ENCODE results near the gene WDR37.

The WDR37 gene

GRCh38 chr10:1074052-1074747, 18.0 kb downstream of the WDR37 start:
- Histone ChIP-seq H3K23ac (ENCODE audit: low read length in 2 of 2) (no peak overlapping the region), H2AK5ac (ENCODE audit: low read length, severe bottlenecking) (no peak overlapping the region), H2BK12ac (ENCODE audit: low read length in 2 of 2) (no peak overlapping the region), H4K91ac (ENCODE audit: low read length) (peak overlapping the region; percentile 14), H3K9me3 (ENCODE audit: control insufficient read depth, low read length) (no peaks in the 10 kb centered on the region), H3K4ac (ENCODE audit: low read depth in 1 of 2, low read length in 2 of 2) (no peak overlapping the region), H3K9ac (ENCODE audit: low read length) (no peak overlapping the region), H3K18ac (ENCODE audit: low read depth in 1 of 2, low read length in 2 of 2) (no peak overlapping the region), H3K4me2 (ENCODE audit: low read length, poor library complexity, severe bottlenecking) (no peak overlapping the region), H3K27ac (ENCODE audit: low read length, poor library complexity, severe bottlenecking) (no peak overlapping the region), H3K79me1 (replicated peaks; ENCODE audit: low read length, poor library complexity, severe bottlenecking) (peaks cover 25% of the 10 kb centered on the region), H3K4me1 (ENCODE audit: control insufficient read depth, insufficient read depth, low read depth, low read length) (no peaks in the 10 kb centered on the region), H3K4me3 (ENCODE audit: insufficient read depth in 1 of 2, low read depth in 1 of 2, low read length in 2 of 2) (no peak overlapping the region), H3K36me3 (ENCODE audit: control insufficient read depth in 1 of 2, insufficient read depth in 2 of 2, low read depth in 1 of 2, low read length in 2 of 2) (peaks cover 17 to 55% of the 10 kb centered on the region in 2 experiments), H2BK15ac (ENCODE audit: low read depth, poor library complexity, severe bottlenecking) (no peak overlapping the region), H4K8ac (ENCODE audit: low read length) (no peak overlapping the region), H3K27me3 (ENCODE audit: control insufficient read depth in 1 of 2, insufficient read depth in 1 of 2, low read length in 2 of 2) (no peaks in the 10 kb centered on the region), H3K14ac (ENCODE audit: low read length in 2 of 2) (no peak overlapping the region), H2AFZ (ENCODE audit: low read depth, low read length) (no peak overlapping the region), H2BK5ac (ENCODE audit: low read depth, low read length, poor library complexity, severe bottlenecking) (no peak overlapping the region), H2BK120ac (ENCODE audit: low read depth, low read length) (no peak overlapping the region)
- DNase-seq = no peak
- WGBS = 97% methylated on average over 23 of the region's 24 CpGs

GRCh38 chr10:1074748-1075308, 18.6 kb downstream of the WDR37 start:
- Histone ChIP-seq H2AK5ac (ENCODE audit: low read length, severe bottlenecking) (no peak overlapping the region), H3K79me1 (replicated peaks; ENCODE audit: low read length, poor library complexity, severe bottlenecking) (peaks cover 24% of the 10 kb centered on the region), H3K27ac (ENCODE audit: low read length, poor library complexity, severe bottlenecking) (no peak overlapping the region), H2BK12ac (ENCODE audit: low read length in 2 of 2) (no peak overlapping the region), H3K9me3 (ENCODE audit: control insufficient read depth, low read length) (no peaks in the 10 kb centered on the region), H2BK15ac (ENCODE audit: low read depth, poor library complexity, severe bottlenecking) (no peak overlapping the region), H3K4me1 (ENCODE audit: control insufficient read depth, insufficient read depth, low read depth, low read length) (no peaks in the 10 kb centered on the region), H4K8ac (ENCODE audit: low read length) (no peak overlapping the region), H3K27me3 (ENCODE audit: control insufficient read depth in 1 of 2, insufficient read depth in 1 of 2, low read length in 2 of 2) (no peaks in the 10 kb centered on the region), H2BK120ac (ENCODE audit: low read depth, low read length) (no peak overlapping the region), H3K4me3 (ENCODE audit: insufficient read depth in 1 of 2, low read depth in 1 of 2, low read length in 2 of 2) (no peak overlapping the region), H3K4ac (ENCODE audit: low read depth in 1 of 2, low read length in 2 of 2) (no peak overlapping the region), H2AFZ (ENCODE audit: low read depth, low read length) (no peak overlapping the region), H3K14ac (ENCODE audit: low read length in 2 of 2) (no peak overlapping the region), H2BK5ac (ENCODE audit: low read depth, low read length, poor library complexity, severe bottlenecking) (no peak overlapping the region), H3K4me2 (ENCODE audit: low read length, poor library complexity, severe bottlenecking) (no peak overlapping the region), H3K36me3 (ENCODE audit: control insufficient read depth in 1 of 2, insufficient read depth in 2 of 2, low read depth in 1 of 2, low read length in 2 of 2) (peaks cover 21 to 61% of the 10 kb centered on the region in 2 experiments), H3K18ac (ENCODE audit: low read depth in 1 of 2, low read length in 2 of 2) (no peak overlapping the region), H3K9ac (ENCODE audit: low read length) (no peak overlapping the region), H4K91ac (ENCODE audit: low read length) (peak overlapping the region; percentile 25), H3K23ac (ENCODE audit: low read length in 2 of 2) (no peak overlapping the region)
- DNase-seq = no peak
- 94% methylated on average over 18 of the region's 18 CpGs for WGBS

GRCh38 chr10:1078668-1079067, 22.5 kb downstream of the WDR37 start:
- H2BK12ac ChIP-seq (ENCODE audit: low read length in 2 of 2) = no peak overlapping the region
- no peak overlapping the region for H3K4me3 ChIP-seq (ENCODE audit: insufficient read depth in 1 of 2, low read depth in 1 of 2, low read length in 2 of 2)
- DNase-seq = no peak
- H3K23ac ChIP-seq (ENCODE audit: low read length in 2 of 2) = no peak overlapping the region
- no peak overlapping the region for H3K18ac ChIP-seq (ENCODE audit: low read depth in 1 of 2, low read length in 2 of 2)
- H3K4ac ChIP-seq (ENCODE audit: low read depth in 1 of 2, low read length in 2 of 2) = no peak overlapping the region
- no peak overlapping the region for H4K8ac ChIP-seq (ENCODE audit: low read length)
- H2BK15ac ChIP-seq (ENCODE audit: low read depth, poor library complexity, severe bottlenecking) = no peak overlapping the region
- peaks cover 22% of the 10 kb centered on the region for H3K79me1 ChIP-seq (replicated peaks; ENCODE audit: low read length, poor library complexity, severe bottlenecking)
- H3K27ac ChIP-seq (ENCODE audit: low read length, poor library complexity, severe bottlenecking) = no peak overlapping the region
- no peak overlapping the region for H3K4me2 ChIP-seq (ENCODE audit: low read length, poor library complexity, severe bottlenecking)
- H2BK5ac ChIP-seq (ENCODE audit: low read depth, low read length, poor library complexity, severe bottlenecking) = no peak overlapping the region
- peaks cover 27 to 80% of the 10 kb centered on the region in 2 experiments for H3K36me3 ChIP-seq (ENCODE audit: control insufficient read depth in 1 of 2, insufficient read depth in 2 of 2, low read depth in 1 of 2, low read length in 2 of 2)
- no peak overlapping the region for H3K9ac ChIP-seq (ENCODE audit: low read length)
- H2AK5ac ChIP-seq (ENCODE audit: low read length, severe bottlenecking) = no peak overlapping the region
- H4K91ac ChIP-seq (ENCODE audit: low read length) = no peak overlapping the region
- no peaks in the 10 kb centered on the region for H3K27me3 ChIP-seq (ENCODE audit: control insufficient read depth in 1 of 2, insufficient read depth in 1 of 2, low read length in 2 of 2)
- H3K9me3 ChIP-seq (ENCODE audit: control insufficient read depth, low read length) = no peaks in the 10 kb centered on the region
- H3K4me1 ChIP-seq (ENCODE audit: control insufficient read depth, insufficient read depth, low read depth, low read length) = no peaks in the 10 kb centered on the region
- no peak overlapping the region for H2BK120ac ChIP-seq (ENCODE audit: low read depth, low read length)
- no peak overlapping the region for H2AFZ ChIP-seq (ENCODE audit: low read depth, low read length)
- H3K14ac ChIP-seq (ENCODE audit: low read length in 2 of 2) = no peak overlapping the region

DNA sequence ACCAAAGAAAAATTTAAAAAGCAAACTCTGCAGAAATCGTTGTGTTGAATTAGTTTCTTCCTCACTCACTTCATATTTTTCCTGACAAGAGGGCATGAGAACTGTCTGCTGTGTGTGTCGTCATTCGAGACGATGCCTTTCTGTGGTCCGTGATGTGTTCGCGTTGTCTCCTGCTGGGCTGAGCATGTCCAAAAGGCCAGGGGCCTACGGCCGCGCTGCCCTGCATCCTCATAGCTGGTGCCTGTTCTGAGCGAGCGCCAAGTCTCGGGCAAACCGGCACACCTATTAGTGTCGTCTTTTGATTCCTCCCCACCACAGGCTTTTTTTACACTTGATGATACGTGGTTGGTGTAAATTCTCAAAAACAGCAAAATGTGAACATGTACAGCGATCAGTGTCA, 27.4 kb downstream of the WDR37 start:
- Histone ChIP-seq H2AK5ac (ENCODE audit: low read length, severe bottlenecking) (no peak overlapping the region), H4K8ac (ENCODE audit: low read length) (no peak overlapping the region), H3K18ac (ENCODE audit: low read depth in 1 of 2, low read length in 2 of 2) (no peak overlapping the region), H3K4me3 (ENCODE audit: insufficient read depth in 1 of 2, low read depth in 1 of 2, low read length in 2 of 2) (no peak overlapping the region), H2AFZ (ENCODE audit: low read depth, low read length) (no peak overlapping the region), H3K4me1 (ENCODE audit: control insufficient read depth, insufficient read depth, low read depth, low read length) (peaks cover 2% of the 10 kb centered on the region), H3K79me1 (replicated peaks; ENCODE audit: low read length, poor library complexity, severe bottlenecking) (peaks cover 21% of the 10 kb centered on the region), H3K9ac (ENCODE audit: low read length) (no peak overlapping the region), H2BK15ac (ENCODE audit: low read depth, poor library complexity, severe bottlenecking) (no peak overlapping the region), H3K4me2 (ENCODE audit: low read length, poor library complexity, severe bottlenecking) (no peak overlapping the region), H3K36me3 (ENCODE audit: control insufficient read depth in 1 of 2, insufficient read depth in 2 of 2, low read depth in 1 of 2, low read length in 2 of 2) (peaks cover 49 to 96% of the 10 kb centered on the region in 2 experiments), H4K91ac (ENCODE audit: low read length) (no peak overlapping the region), H3K14ac (ENCODE audit: low read length in 2 of 2) (no peak overlapping the region), H2BK5ac (ENCODE audit: low read depth, low read length, poor library complexity, severe bottlenecking) (no peak overlapping the region), H3K9me3 (ENCODE audit: control insufficient read depth, low read length) (no peaks in the 10 kb centered on the region), H3K4ac (ENCODE audit: low read depth in 1 of 2, low read length in 2 of 2) (no peak overlapping the region), H2BK120ac (ENCODE audit: low read depth, low read length) (no peak overlapping the region), H3K27ac (ENCODE audit: low read length, poor library complexity, severe bottlenecking) (no peak overlapping the region), H3K27me3 (ENCODE audit: control insufficient read depth in 1 of 2, insufficient read depth in 1 of 2, low read length in 2 of 2) (no peaks in the 10 kb centered on the region), H3K23ac (ENCODE audit: low read length in 2 of 2) (no peak overlapping the region), H2BK12ac (ENCODE audit: low read length in 2 of 2) (no peak overlapping the region)
- 98% methylated on average over 17 of the region's 17 CpGs for WGBS
- DNase-seq = no peak

Data from mesenchymal stem cell (in vitro differentiated cells and primary cell).